Measurements from ENCODE around the gene CYP8B1. TPM values are rescaled to one million over a fixed set of nuclear protein-coding genes. Genes with fewer than 3 reads are reported as not detected.

Gene CYP8B1
- total and polyA plus RNA-seq, 2 of the 13 experiments (the other 11 are each of a cell fraction or from before 2014, with no cell fraction given), result 0.58 to 2.0 TPM

- 73% methylated on average over 12 of the region's 12 CpGs for WGBS (ENCODE audit: low lambda C conversion rate)
- Histone ChIP-seq H3K9me3 (ENCODE audit: low read length) (no peaks in the 10 kb centered on the region), H3K36me3 (replicated peaks in 1 of 2; ENCODE audit: control insufficient read depth in 1 of 2, insufficient read depth in 2 of 2, low read length in 2 of 2) (no peaks in the 10 kb centered on the region), H3K4me3 (replicated peaks in 1 of 3; ENCODE audit: insufficient read depth in 1 of 3, low read depth in 2 of 3, low read length in 3 of 3) (no peak overlapping the region), H3K4me1 (ENCODE audit: insufficient read depth, low read length) (peaks cover 15% of the 10 kb centered on the region), H3K9ac (ENCODE audit: insufficient read depth, low read depth, low read length) (no peak overlapping the region), H3K79me2 (ENCODE audit: insufficient read depth, low read length) (no peaks in the 10 kb centered on the region), H3K27me3 (ENCODE audit: control insufficient read depth in 1 of 2, insufficient read depth in 2 of 2, low read length in 2 of 2) (peaks cover 2 to 25% of the 10 kb centered on the region in 2 experiments; a peak in 3 of 5 replicates), H2AFZ (ENCODE audit: low read length) (no peak overlapping the region), H4K20me1 (ENCODE audit: insufficient read depth, low read length) (no peaks in the 10 kb centered on the region), H3K27ac (ENCODE audit: extremely low read length, insufficient read depth, low read length) (no peak overlapping the region), H3K4me2 (ENCODE audit: low read depth, low read length) (no peak overlapping the region)
- DNase-seq (ENCODE audit: low spot score), result no peak
- FAIRE-seq, result no peak
- ChIA-PET CTCF (ENCODE audit: low intra/inter-chr PET ratio, low total read pairs) (no interaction called here), POLR2A (no interaction called here)
- no TSS peak for BruUV-seq (replicated peaks)
- ATAC-seq, result no peak
- intact Hi-C loops (cut with micrococcal nuclease; ENCODE audit: unreplicated experiment), result no loop called here
- in situ Hi-C loops (cut with HindIII; ENCODE audit: extremely low pct_ligation_motif_present, low pct_unique_long_range_greater_than_20kb), result no loop called here
- TF ChIP-seq TFDP2 (CRISPR knock-in tag; IDR thresholded peaks at IDR 0.05) (no peak), IRF9 (CRISPR knock-in tag; IDR thresholded peaks at IDR 0.05; ENCODE audit: borderline replicate concordance) (no peak)
Observed at GRCh38 chr3:42905740-42906069, 30.0 kb upstream of the CYP8B1 start.

- H3K4me1 ChIP-seq (ENCODE audit: insufficient read depth, low read length), result peaks cover 16% of the 10 kb centered on the region
- H4K20me1 ChIP-seq (ENCODE audit: insufficient read depth, low read length), result no peaks in the 10 kb centered on the region
- H3K27ac ChIP-seq (ENCODE audit: extremely low read length, insufficient read depth, low read length), result no peak overlapping the region
- POLR2A ChIA-PET, result no interaction called here
- no peaks in the 10 kb centered on the region for H3K36me3 ChIP-seq (replicated peaks in 1 of 2; ENCODE audit: control insufficient read depth in 1 of 2, insufficient read depth in 2 of 2, low read length in 2 of 2)
- no peak overlapping the region for H3K4me2 ChIP-seq (ENCODE audit: low read depth, low read length)
- H3K9ac ChIP-seq (ENCODE audit: insufficient read depth, low read depth, low read length), result no peak overlapping the region
- H3K79me2 ChIP-seq (ENCODE audit: insufficient read depth, low read length), result no peaks in the 10 kb centered on the region
- BruUV-seq (replicated peaks), result no TSS peak
- TF ChIP-seq PCBP2 (optimal IDR thresholded peaks at IDR 0.05; ENCODE audit: low read depth, low read length, poor library complexity, severe bottlenecking) (peak; percentile 38), SOX13 (IDR thresholded peaks at IDR 0.05) (no peak), SOX13 (CRISPR knock-in tag; conservative IDR thresholded peaks at IDR 0.05 in 1 of 2, IDR thresholded peaks at IDR 0.05 in 1 of 2) (no peak)
- CTCF ChIA-PET (ENCODE audit: low intra/inter-chr PET ratio, low total read pairs), result no interaction called here
- no peak for FAIRE-seq
- no peak for ATAC-seq
- no peak overlapping the region for H3K4me3 ChIP-seq (replicated peaks in 1 of 3; ENCODE audit: insufficient read depth in 1 of 3, low read depth in 2 of 3, low read length in 3 of 3)
- no peaks in the 10 kb centered on the region for H3K9me3 ChIP-seq (ENCODE audit: low read length)
- H3K27me3 ChIP-seq (ENCODE audit: control insufficient read depth in 1 of 2, insufficient read depth in 2 of 2, low read length in 2 of 2), result peaks cover 2 to 25% of the 10 kb centered on the region in 2 experiments; a peak in 3 of 5 replicates
- intact Hi-C loops (cut with micrococcal nuclease; ENCODE audit: unreplicated experiment) (no loop called here), in situ Hi-C loops (cut with HindIII; ENCODE audit: extremely low pct_ligation_motif_present, low pct_unique_long_range_greater_than_20kb) (no loop called here)
- 4% methylated on average over 1 of the region's 1 CpG for WGBS (ENCODE audit: low lambda C conversion rate)
- no peak for DNase-seq (ENCODE audit: low spot score)
- H2AFZ ChIP-seq (ENCODE audit: low read length), result no peak overlapping the region
Observed at GRCh38 chr3:42904076-42904475, 28.4 kb upstream of the CYP8B1 start.

Measured in HepG2 (cell line).